Left forelimb (tissue), 1 donor: ENCODE results near the gene CHSY1.
"Not testable (repeated sequence)": the region's sequence is repeated elsewhere in the genome, so short reads cannot be mapped to it uniquely, and the experiment has no call there.

Experiments
- DNase-seq: peaks from one replicate; pipeline ENCODE4 v3.0.0-alpha.2; 2018; ENCODE audit warnings: low spot score

The CHSY1 gene, protein sequence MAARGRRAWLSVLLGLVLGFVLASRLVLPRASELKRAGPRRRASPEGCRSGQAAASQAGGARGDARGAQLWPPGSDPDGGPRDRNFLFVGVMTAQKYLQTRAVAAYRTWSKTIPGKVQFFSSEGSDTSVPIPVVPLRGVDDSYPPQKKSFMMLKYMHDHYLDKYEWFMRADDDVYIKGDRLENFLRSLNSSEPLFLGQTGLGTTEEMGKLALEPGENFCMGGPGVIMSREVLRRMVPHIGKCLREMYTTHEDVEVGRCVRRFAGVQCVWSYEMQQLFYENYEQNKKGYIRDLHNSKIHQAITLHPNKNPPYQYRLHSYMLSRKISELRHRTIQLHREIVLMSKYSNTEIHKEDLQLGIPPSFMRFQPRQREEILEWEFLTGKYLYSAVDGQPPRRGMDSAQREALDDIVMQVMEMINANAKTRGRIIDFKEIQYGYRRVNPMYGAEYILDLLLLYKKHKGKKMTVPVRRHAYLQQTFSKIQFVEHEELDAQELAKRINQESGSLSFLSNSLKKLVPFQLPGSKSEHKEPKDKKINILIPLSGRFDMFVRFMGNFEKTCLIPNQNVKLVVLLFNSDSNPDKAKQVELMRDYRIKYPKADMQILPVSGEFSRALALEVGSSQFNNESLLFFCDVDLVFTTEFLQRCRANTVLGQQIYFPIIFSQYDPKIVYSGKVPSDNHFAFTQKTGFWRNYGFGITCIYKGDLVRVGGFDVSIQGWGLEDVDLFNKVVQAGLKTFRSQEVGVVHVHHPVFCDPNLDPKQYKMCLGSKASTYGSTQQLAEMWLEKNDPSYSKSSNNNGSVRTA

DNA sequence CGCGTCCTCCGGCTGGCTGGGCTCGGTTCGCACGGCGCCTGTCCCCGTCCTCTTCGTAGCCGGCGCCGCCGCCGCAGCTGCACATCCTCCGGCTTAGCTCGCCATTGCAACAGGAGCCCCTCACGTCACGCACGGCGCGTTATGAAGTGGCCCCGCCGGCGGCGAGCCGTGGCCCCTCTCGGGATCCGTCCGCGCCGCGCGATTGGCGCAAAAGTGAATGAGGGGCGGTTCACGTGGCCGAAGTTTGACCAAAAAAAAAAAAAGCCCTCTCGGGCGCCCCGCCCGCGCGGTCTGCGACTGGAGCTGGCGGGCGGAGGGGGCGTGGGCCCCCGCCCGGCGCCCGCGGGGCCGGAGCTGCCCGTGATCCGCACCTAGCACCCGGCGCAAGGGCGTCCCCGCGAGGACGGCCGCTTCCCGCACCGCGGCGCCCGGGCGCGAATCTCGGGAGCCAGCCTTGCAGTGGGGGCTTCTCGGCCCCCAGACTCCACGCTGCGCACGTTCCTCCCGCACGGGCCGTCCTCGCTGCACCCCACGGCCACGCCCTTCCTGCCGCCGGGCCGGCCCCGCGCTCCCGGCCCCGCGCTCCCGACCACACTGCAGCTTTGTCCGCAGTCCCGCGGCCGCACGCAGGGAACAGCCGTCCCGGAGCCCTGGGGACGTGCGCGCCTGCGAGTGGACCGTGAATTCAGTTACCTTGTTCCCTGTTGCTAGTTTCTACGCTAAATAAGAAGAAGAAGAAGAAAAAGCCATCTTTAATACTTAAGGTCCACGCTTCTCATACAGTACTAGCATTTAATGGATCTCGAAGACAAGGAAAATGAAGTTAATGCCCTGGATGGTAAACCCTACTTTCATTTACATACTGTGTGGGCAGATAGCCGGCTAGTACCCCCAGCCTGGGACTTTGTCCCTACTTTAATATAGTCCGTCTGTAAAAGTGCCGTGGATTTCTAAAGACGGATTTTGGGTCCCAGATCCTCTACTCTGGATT is at the start of gene CHSY1:
Gene CHSY1 (minus strand): TSS at position 219 of the 991 bp plus-strand sequence. CDS start 592 bp downstream, outside the sequence.
- DNase-seq, result peak; percentile 95

DNA sequence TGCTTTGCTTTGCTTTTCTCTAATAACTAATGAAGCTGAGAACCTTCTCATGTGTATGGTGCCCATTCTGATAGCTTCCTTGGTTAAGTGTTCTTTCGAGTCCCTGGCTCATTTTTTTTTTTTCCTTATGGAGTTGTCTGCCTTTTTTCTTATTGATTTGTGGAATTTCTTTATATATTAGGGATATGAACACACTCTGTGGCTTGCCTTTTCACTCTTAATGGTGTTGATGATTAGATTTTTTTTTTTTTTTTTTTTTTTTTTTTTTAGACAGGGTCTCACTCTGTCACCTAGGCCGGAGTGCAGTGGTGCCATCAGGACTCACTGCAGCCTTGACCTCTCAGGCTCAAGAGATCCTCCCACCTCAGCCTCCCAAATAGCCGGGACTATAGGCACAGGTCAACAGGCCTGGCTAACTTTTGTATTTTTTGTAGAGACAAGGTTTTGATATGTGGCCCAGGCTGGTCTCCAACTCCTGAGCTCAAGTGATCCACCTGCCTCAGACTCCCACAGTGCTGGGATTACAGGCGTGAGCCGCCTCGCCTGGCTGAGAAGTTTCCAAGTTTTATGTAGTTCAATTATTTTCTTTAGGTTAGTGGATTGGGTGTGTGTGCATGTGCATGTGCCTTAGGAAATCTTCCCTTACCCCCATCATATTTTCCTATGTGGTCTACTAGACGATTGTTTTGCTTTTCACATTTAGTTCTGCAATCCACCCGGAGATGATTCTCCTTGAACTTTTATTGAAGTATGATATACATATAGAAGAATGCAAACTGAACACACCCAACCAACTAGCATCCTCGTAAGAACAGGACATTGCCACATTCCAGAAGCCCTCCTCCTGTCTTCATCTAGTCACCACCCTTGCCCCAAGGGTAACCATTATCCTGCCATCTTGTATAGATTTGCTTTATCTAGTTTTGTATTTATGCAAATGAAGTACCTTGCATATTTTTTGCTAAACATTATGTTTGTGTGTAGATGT is 44.9 kb upstream of the CHSY1 start:
- no peak for DNase-seq

DNA sequence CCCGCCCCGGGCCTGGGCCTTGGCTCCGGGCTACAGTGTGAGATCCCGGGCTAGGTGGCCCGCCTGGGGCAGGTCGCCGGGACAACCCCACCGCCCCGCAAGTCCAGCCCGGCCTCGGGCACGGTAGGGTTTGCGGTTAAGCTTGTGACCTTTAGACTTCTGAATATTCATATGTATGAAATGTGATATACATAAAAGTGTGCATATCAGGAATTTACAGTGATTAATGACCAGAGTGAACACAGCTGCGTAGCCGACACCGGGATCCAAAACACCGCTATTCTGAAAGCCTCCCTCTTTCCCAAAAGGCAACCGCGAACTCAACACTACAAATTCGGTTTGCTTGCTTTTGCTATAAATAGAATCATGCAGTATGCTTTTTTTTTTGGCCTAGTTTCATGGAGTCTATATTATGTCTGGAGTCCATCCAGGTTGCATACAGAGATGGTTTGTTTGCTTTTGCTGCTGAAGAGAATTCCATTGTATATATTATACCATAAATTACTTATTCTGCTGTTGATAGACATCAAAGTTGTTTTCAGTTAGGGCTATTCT is 43.8 kb upstream of the CHSY1 start:
- DNase-seq, result no peak

DNA sequence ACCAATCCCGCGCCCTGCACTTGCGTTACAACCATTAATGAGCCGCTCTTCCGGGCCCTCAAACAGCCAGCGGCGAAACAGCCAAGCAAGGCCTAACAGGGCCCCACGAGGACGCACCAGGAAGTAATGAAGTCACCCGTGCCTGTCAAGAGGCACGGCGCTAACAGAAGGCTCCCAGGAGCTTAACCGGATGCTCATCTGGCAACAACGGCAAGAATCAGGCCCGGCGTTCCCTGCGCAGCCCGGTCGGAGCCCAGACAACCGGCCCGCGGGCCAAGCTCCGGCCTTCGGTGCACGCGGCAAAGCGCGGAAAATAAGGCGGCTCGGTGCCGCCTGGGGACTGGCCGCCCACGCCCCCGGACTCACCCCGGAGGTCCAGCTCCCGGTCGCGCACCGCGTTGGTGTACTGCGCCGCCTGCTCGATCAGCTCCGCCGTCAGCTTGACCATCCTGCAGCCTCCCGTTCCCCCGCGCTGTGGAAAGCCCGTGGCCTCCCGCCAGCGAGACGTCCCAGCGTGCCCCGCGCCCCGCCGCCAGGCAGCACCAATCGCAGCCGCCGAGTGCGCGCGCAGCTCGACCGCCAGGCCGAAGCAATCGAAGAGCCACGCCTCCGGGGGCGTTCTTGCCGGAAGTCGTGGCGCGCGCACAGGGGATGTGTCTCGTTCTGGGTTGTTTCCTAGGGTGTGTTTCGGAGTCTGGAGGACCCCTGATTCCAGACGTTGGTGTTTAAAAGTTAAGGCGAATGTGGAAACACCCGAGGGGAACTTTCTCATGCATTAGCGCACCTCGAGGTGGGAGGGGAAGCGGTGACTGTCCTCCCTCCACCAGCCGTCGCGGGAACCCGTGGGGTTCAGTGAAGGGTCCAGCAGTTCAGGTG is 43.1 kb upstream of the CHSY1 start, which contains the start of gene SNRPA1:
Gene SNRPA1 (minus strand): TSS at position 518 of the 876 bp plus-strand sequence. CDS start 70 bp downstream, at position 448.
- peak; percentile 99 for DNase-seq

DNA sequence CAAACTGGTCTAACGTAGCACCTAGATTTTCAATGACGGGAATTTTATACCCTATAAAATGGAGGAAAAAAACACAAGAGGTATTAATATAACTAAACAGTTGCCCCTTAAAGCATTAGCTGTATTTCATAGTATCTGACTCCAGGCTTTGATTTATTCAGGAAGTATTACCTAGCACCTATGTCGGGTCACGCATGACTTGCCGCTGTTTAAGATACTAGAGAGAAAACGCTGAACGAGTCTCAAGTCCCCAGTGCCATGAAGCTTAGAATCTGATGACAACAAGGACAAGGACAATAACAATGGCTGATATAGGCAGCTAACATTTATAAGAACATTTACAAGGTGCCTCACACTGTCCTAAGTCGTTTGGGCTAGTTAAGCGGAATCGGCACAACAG is 41.3 kb upstream of the CHSY1 start:
- no peak for DNase-seq

DNA sequence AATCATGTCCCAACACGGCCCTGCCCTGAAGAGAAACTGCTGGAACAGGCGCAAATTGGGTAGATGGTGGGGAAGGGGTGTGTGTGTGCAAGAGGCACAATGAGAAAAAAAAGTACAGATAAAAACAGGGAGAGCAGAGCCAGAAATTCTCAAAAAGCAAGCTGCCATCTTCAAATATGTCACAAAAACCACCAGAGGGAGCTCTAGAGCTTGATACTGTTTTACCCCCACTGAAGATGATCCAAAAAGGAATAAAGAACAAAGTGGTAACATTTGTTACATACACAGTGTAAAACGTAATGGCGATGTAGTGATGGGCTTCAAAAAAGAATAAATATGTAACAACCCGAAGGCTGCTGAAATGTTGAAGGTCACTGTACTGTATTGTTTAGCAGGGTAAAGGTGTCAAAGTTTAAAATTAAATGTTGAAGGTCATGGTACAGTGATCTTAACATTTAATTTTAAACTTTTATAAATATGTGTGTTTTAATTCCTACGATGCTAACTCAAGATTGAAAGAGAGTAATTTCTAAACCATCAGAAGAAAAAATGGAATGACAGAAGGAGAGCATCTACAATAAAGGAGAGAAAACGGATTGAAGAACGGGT is 37.2 kb upstream of the CHSY1 start:
- no peak for DNase-seq

DNA sequence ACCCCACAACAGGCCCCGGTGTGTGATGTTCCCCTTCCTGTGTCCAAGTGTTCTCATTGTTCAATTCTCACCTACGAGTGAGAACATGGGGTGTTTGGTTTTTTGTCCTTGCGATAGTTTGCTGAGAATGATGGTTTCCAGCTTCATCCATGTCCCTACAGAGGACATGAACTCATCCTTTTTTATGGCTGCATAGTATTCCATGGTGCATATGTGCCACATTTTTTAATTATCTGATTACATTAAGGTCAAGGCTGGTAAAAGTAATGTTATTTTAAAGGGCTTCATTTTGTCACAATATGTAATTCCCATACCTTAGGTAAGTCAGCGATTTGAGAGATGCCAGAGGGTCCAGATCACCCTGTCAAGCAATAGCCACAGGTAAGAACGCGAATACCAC is 35.5 kb upstream of the CHSY1 start:
- DNase-seq, result not testable (repeated sequence)

DNA sequence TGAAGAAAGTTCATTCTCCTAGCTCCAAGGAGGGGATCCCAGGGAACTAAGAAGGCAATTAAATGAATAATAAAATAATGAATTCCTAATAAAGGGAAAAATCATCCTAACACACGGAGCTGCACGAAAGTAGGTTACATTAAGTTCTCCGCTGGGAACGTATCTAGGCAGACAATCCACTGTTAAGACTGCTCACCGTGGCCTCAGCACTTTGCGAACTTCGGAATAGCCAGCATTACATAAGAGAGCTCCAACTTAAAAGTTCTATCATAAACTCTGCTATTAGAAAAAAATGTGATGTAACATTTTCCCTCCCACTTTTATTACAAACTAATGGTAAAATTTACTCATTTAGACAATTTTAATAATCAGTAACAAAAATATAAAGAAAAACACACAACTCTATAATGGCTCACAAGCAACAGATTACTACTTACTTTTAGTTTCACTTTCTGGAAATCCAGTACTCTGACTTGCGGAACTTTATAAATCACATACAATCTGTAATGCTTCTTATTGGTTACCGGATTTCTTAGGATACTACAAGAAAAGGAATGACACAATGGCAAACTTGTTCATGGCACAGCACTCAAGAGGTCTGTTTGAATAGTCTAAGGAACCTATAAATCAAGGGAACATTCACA is 34.7 kb upstream of the CHSY1 start:
- DNase-seq, result no peak

DNA sequence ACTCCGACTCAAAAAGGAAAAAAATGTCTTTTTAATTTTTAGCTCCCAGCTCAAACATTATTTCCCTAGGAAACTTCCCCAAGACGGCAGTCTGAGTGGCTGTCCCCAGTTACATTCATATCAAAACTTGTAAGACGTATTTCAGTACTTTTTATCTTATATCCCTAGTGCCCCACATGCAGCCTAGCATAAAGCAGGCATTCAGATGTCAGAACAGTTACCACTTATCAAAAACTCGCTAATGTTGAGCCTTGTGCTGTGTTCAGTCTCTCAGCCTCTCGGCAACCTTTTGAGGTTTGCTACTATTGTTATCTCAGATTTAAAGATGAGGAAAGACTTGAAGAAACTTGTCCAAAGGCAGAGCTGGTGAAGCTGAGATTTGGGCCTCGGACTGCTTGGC is 32.1 kb upstream of the CHSY1 start:
- no peak for DNase-seq

DNA sequence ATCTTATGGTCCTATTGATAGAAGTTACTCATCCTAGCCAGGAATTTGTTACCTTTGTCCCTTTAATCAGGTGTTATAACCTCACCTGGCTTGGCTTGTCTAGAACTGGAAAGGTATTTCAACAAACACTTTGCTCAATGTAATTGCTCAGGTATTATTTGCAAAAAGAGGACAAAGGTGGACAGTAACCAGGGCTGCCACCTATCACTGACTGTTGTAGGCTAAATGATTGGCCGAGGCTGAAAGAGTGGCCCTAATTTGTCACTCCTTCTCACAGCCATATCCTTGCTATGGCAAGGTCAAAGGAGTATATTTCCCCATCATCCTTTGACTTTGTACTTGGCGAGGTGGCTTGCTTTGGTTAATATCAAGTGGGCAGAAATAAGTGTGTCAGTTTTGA is 28.2 kb upstream of the CHSY1 start:
- no peak for DNase-seq

DNA sequence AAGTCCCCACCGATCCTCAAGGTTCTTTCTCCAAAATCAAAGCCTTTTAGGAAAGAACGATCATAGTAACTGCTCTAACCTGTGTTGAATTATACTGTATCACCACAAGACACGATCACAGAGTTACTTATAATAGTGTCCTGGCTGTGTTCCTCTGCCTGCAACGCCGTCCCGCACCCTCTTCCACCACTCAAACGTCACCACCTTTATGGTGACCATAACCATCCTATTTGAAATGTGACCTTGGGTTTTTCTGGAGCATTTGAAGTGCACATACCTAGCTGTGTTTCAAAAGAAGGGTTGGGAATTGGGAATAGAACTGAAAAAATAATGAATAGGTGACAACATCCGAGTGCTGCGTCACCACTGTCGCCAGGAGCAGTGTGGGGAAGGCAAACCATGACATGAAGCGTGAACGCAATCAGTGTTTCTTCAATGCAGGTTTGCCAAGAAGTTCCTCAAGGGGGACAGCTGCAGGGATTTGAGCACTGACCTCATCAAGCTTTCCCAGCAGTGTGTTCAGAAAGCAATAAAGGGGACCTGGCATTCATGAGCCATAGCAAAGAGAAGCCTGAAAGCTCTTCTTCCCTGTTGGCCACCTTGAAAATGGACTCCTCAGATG is 26.2 kb upstream of the CHSY1 start:
- no peak for DNase-seq

DNA sequence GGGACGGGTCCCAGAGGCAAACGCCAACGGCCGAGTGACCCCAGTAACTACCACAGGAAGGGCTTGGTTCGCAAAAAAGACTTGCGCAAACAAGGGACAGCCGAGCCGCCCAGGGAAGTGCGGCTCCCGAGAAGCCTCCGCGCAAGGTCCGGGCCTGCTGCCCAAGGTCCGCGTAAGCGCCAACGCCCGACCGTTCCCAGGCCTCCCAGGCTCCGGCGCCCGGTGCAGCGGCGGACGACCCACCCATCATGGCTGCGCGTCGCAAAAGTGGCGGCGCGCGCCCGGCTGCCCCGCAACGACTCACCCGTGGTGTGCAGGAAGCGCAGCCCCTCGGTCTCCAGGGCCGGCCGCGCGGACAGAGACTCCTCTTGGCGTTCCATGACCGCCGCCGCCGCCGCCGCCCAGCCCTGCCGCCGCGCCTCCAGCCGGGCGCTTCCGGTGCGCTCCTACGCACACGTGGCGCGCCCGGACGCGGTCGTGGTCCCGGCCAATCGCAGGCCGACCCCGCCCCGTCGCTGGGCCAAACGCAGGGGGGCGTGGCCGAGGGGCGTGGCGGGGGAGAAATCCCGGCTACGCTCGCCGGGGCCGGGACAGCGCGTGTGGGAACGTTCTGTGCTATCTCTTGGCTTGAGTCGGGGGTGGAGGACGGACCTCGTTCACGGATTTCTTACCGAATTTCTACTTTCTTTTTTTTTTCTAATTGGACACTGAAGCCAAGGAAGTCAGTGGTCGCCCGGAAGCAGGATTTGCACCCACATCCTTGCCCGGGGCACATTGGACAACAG is 25.4 kb upstream of the CHSY1 start, which contains the start of gene SELENOS:
Gene SELENOS (minus strand): TSS at position 448 of the 785 bp plus-strand sequence. CDS start 68 bp downstream, at position 380.
- DNase-seq, result peak; percentile 91

DNA sequence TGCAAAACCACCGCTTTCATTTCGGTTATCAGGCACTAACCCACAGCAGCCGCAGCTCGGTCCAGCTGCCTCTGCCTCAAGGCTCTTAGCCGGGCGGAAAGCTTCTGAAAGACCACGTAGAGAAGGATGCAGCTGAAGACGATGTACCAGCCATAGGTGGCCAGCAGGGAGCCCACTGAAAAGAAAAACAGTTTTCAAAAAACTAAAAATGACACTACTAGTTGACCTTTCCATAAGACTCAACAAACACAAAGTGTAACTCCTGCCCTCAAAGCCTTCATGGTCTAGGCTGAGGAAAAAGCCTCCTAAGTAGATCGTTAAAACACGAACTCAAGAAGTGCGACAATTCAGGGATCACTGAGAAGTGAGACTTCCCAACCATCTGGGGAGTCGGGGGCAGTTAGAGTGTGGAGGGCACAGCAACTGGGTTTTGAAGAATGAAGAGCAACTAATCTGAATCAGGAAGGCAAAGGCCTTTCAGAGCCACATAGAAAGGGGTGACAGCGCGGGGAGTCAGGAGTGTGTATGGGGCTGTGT is 24.7 kb upstream of the CHSY1 start:
- no peak for DNase-seq

DNA sequence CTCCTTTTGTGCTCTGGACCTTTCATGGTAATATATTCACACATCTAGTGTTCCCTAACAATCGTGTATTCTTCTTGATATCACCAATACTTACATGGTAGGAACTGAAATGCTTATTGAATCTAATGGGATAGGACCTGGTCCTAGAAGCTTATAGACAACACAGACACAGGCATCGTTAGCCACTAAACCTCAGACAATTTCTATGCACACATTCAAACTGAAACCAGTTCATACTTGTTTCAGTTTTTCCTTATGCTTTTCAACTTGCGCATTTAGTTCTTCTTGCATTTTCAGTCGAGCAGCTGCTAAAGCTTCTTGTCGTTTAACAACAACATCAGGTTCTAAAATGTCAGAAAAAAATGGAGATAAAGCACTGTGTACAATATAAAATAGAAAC is 23.2 kb upstream of the CHSY1 start:
- no peak for DNase-seq

DNA sequence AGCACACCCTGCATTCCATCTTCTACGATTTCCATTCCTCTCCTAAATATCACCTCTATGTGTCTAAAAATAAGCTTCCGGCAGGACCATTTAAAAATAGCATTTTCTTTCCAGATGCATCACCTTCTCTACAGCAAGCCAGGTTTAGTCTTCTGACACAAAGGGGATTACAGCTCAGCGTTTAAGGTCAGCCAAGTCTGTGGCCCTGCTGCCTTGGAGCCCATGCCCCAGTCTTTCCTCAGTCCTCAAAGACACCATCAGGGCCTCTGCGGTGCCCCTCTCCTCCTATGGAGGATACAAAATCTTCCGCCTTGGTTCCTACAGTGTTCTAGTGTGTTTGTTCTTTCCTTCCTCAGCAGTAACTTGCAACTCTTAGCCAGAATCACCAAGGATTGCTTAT is 21.7 kb upstream of the CHSY1 start:
- DNase-seq, result no peak

DNA sequence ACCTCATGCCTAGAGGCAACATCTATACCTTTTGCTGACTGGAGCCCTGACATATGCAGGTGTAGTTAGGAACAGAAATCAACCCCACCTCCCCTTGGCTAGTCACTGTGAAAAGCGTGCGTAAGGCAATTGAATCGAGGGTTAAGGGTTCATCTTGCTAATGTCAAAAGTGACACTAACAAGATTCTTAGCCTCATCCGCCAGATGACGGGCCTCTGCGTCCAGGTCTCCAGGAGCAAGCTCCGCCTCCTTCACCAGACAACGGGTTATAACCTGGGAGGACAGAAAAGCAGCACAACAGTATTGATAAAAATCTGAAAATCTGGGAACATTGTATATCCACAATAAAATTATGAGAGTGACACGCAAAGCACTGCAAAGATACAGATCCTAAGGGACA is 20.7 kb upstream of the CHSY1 start:
- no peak for DNase-seq
